Glutamatergic neuron (in vitro differentiated cells): Measurements from ENCODE around the gene RSPRY1. TPM values are rescaled to one million over a fixed set of nuclear protein-coding genes. Genes with fewer than 3 reads are reported as not detected.

ENCODE experiments used
- DNase-seq: peaks from one replicate; pipeline ENCODE4 v3.0.0; 2022
- H3K27ac Mint-ChIP-seq: one replicate; pipeline ENCODE4 v1.8.0; 2020; ENCODE audit warnings: mild to moderate bottlenecking, mixed read lengths, inconsistent platforms; ENCODE audit not compliant: unreplicated experiment
- H3K27me3 Mint-ChIP-seq: one replicate; pipeline ENCODE4 v1.8.0; 2020; ENCODE audit warnings: mild to moderate bottlenecking, moderate library complexity, mixed read lengths, inconsistent platforms; ENCODE audit not compliant: unreplicated experiment
- H3K36me3 Mint-ChIP-seq: one replicate; pipeline ENCODE4 v1.8.0; 2020; ENCODE audit warnings: mild to moderate bottlenecking, mixed read lengths, inconsistent platforms; ENCODE audit not compliant: unreplicated experiment
- H3K4me1 Mint-ChIP-seq: one replicate; pipeline ENCODE4 v1.8.0; 2020; ENCODE audit warnings: mild to moderate bottlenecking, low read depth, mixed read lengths, inconsistent platforms; ENCODE audit not compliant: unreplicated experiment
- H3K4me3 Mint-ChIP-seq: one replicate; pipeline ENCODE4 v1.8.0; 2020; ENCODE audit warnings: mild to moderate bottlenecking, mixed read lengths, inconsistent platforms; ENCODE audit not compliant: unreplicated experiment
- H3K9me3 Mint-ChIP-seq: one replicate; pipeline ENCODE4 v1.8.0; 2020; ENCODE audit warnings: mild to moderate bottlenecking, moderate library complexity, mixed read lengths, inconsistent platforms; ENCODE audit not compliant: unreplicated experiment
- long read RNA-seq: library from polyadenylated mRNA; unstranded; transcript quantifications from one replicate; pipeline ENCODE4 v2.0.0, GENCODE V29; 2020; ENCODE audit not compliant: unreplicated experiment
- total RNA-seq: library from RNA; stranded (reverse); fragmentation: NEBNext Ultra II Directional; extraction: Animal tissue kit (Norgen Biotek cat#: 25700); gene quantifications from one replicate; pipeline ENCODE4 v1.2.1, GENCODE V29; 2021; ENCODE audit not compliant: unreplicated experiment
- TF ChIP-seq, protein P1 (sequence below): fragments of 200-600 bp; sonication (generic); IDR thresholded peaks from one replicate; pipeline ENCODE4 v1.5.0; 2021; ENCODE audit not compliant: partially characterized antibody, unreplicated experiment

The RSPRY1 gene
- total RNA-seq = 70.0 TPM
- long read RNA-seq, transcript RSPRY1-201 (15 exons, 3,547 nt) = major isoform, 12 of 44 reads
- long read RNA-seq, partial matches to known transcripts = 15 of 44 reads
- long read RNA-seq, other reads (novel, unspliced or antisense) = 17 of 44 reads

GRCh38 chr16:57185945-57186871 lies at the start of gene RSPRY1, which contains the start of gene PSME3IP1:
Gene RSPRY1, plus strand, starts transcription at chr16:57186329. Its CDS starts 18,330 bp downstream, at chr16:57204659.
Gene PSME3IP1, minus strand, starts transcription at chr16:57186039. Its CDS starts 12,185 bp downstream, at chr16:57173854.
- TF ChIP-seq, protein P1, sequence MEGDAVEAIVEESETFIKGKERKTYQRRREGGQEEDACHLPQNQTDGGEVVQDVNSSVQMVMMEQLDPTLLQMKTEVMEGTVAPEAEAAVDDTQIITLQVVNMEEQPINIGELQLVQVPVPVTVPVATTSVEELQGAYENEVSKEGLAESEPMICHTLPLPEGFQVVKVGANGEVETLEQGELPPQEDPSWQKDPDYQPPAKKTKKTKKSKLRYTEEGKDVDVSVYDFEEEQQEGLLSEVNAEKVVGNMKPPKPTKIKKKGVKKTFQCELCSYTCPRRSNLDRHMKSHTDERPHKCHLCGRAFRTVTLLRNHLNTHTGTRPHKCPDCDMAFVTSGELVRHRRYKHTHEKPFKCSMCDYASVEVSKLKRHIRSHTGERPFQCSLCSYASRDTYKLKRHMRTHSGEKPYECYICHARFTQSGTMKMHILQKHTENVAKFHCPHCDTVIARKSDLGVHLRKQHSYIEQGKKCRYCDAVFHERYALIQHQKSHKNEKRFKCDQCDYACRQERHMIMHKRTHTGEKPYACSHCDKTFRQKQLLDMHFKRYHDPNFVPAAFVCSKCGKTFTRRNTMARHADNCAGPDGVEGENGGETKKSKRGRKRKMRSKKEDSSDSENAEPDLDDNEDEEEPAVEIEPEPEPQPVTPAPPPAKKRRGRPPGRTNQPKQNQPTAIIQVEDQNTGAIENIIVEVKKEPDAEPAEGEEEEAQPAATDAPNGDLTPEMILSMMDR = no peak
- peak; percentile 97 for DNase-seq
- Mint-ChIP-seq H3K4me3 (peak within 1 kb of the TSS; percentile 100), H3K9me3 (peaks cover 15% of the 10 kb centered on the region), H3K4me1 (peaks cover 21% of the 10 kb centered on the region), H3K36me3 (no peaks in the 10 kb centered on the region), H3K27me3 (peaks cover 13% of the 10 kb centered on the region), H3K27ac (peak within 1 kb of the TSS; percentile 99)

DNA sequence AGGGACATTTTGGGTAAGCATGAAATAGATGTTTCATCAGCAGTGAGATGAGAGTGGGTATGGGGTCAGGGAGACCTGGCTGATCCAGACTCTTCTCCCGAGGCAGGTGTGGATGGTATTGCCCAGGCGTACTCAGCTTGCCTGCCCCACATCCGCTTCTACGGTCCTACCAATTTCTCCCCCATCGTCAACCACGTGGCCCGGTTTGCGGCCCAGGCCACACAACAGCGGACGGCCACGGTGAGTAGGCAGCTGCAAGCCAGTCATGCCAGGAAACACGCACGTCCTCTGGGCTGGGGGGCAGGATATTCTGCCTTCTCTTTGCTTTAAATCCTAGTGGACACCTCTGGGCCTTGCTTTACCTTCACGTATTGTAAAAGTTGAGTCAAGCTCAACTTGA lies 49.1 kb upstream of the RSPRY1 start:
- H3K4me3 Mint-ChIP-seq = no peak overlapping the region

GRCh38 chr16:57137566-57138273 lies 48.4 kb upstream of the RSPRY1 start:
- peaks cover 6% of the 10 kb centered on the region for H3K4me1 Mint-ChIP-seq
- H3K27ac Mint-ChIP-seq = no peak overlapping the region
- no peak overlapping the region for H3K4me3 Mint-ChIP-seq

More for the DNA sequence above, 49.1 kb upstream of the RSPRY1 start:
- H3K9me3 Mint-ChIP-seq = peaks cover 5% of the 10 kb centered on the region
- no peaks in the 10 kb centered on the region for H3K36me3 Mint-ChIP-seq
- TF ChIP-seq, protein P1 = no peak
- H3K27ac Mint-ChIP-seq = no peak overlapping the region
- peaks cover 2% of the 10 kb centered on the region for H3K27me3 Mint-ChIP-seq
- H3K4me1 Mint-ChIP-seq = peaks cover 3% of the 10 kb centered on the region
- DNase-seq = no peak

DNA sequence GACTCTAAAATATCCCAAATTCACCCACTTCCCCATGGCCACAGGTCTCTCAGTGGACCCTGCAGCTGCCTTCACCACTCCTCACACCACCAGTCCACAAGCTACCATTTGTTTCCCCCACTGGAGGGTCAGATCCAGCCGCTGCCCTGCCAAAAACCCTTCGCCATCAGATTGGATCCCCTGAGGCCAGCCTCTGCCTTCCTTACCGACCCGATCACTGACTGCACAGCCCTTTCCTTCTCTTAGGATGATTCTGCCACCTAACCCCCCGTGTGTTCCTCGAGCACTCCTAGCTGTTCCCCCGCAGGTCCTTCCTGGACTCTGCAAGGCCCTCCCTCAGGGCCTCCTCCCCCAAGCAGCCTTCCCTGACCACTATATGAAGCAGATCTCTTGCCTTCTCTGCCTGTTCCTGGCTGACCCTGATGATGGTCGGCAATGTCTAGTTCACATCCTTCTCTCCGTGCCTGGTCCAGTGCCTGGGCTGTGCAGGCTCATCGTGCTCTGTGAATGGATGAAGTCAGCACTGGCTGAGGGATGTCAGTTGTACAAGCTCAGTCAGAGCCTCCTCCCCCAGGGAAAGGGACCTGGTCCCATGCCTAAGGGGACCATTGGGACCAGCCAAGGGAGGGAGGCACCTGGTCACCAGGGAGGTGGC lies 47.7 kb upstream of the RSPRY1 start:
- Mint-ChIP-seq H3K27me3 (peaks cover 5% of the 10 kb centered on the region), H3K27ac (no peak overlapping the region), H3K9me3 (peaks cover 5% of the 10 kb centered on the region), H3K4me3 (no peak overlapping the region), H3K36me3 (no peaks in the 10 kb centered on the region), H3K4me1 (peaks cover 6% of the 10 kb centered on the region)
- no peak for DNase-seq
- TF ChIP-seq, protein P1 = no peak

More at GRCh38 chr16:57137566-57138273, 48.4 kb upstream of the RSPRY1 start:
- no peak for DNase-seq
- Mint-ChIP-seq H3K36me3 (no peaks in the 10 kb centered on the region), H3K27me3 (peaks cover 5% of the 10 kb centered on the region), H3K9me3 (peaks cover 5% of the 10 kb centered on the region)
- TF ChIP-seq, protein P1 = no peak
